Kidney tubule cell (primary cell): ENCODE results near the gene FAM76A.
"Not testable (repeated sequence)": the region's sequence is repeated elsewhere in the genome, so short reads cannot be mapped to it uniquely, and the experiment has no call there.

Source experiments
- DNase-seq: peaks from one replicate; pipeline ENCODE4 v3.0.0-alpha.2; 2018; ENCODE audit warnings: low spot score

The FAM76A gene

GRCh38 chr1:27725374-27726172, at the start of gene FAM76A:
FAM76A (plus strand) TSS chr1:27725961; CDS start chr1:27726081, 120 bp downstream.
- peak; percentile 100 for DNase-seq

- DNase-seq, result no peak
These were observed 49.4 kb upstream of the FAM76A start for GRCh38 chr1:27676410-27676809.

- DNase-seq, result peak; percentile 28
These were observed 47.0 kb upstream of the FAM76A start for GRCh38 chr1:27678747-27679146.

DNA sequence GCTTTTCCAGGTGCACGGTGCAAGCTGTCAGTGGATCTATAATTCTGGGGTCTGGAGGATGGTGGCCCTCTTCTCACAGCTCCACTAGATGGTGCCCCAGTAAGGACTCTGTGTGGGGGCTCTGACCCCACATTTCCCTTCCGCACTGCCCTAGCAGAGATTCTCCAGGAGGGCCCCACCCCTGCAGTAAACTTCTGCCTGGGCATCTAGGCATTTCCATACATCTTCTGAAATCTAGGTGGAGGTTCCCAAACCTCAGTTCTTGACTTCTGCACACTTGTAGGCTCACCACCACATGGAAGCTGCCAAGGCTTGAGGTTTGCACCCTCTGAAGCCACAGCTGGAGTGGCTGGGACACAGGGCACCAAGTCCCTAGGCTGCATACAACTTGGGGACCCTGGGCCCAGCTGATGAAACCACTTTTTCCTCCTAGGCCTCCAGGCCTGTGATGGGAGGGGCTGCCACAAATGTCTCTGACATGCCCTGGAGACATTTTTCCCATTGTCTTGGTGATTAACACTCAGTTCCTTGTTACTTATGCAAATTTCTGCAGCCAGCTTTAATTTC, 45.5 kb upstream of the FAM76A start:
- not testable (repeated sequence) for DNase-seq

DNA sequence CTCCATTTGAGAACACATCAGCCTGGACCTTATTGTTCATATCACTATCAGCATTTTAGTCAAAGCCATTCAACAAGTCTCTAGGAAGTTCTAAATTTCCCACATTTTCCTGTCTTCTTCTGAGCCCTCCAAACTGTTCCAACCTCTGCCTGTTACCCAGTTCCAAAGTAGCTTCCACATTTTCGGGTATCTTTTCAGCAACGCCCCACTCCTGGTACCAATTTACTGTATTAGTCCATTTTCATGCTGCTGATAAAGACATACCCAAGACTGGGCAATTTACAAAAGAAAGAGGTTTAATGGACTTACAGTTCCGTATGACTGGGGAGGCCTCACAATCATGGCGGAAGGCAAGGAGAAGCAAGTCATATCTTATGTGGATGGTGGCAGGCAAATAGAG, 44.2 kb upstream of the FAM76A start:
- not testable (repeated sequence) for DNase-seq

GRCh38 chr1:27682351-27682944, 43.3 kb upstream of the FAM76A start:
- DNase-seq, result peak; percentile 39

- no peak for DNase-seq
These were observed 41.6 kb upstream of the FAM76A start for GRCh38 chr1:27684176-27684575.

GRCh38 chr1:27686223-27686990, 39.4 kb upstream of the FAM76A start:
- DNase-seq, result no peak

DNA sequence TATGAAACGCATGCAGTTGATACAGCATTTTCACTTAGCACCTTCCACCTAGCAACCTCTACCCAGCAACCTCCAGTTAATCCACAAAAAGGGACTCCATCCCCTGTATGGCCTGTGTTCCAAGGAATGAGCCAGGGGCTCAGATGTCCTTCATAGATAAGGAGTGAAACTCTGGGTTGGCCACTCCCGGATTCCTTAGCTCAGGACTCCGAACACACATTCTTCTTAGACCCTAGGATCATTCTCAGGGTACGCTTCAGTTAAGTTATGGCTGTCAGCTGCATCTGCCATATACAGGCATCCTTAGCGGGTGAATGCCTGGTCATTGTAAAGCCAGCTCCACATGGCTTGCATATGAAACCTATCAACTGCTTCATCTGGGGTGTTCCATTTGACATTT, 37.9 kb upstream of the FAM76A start:
- no peak for DNase-seq

DNA sequence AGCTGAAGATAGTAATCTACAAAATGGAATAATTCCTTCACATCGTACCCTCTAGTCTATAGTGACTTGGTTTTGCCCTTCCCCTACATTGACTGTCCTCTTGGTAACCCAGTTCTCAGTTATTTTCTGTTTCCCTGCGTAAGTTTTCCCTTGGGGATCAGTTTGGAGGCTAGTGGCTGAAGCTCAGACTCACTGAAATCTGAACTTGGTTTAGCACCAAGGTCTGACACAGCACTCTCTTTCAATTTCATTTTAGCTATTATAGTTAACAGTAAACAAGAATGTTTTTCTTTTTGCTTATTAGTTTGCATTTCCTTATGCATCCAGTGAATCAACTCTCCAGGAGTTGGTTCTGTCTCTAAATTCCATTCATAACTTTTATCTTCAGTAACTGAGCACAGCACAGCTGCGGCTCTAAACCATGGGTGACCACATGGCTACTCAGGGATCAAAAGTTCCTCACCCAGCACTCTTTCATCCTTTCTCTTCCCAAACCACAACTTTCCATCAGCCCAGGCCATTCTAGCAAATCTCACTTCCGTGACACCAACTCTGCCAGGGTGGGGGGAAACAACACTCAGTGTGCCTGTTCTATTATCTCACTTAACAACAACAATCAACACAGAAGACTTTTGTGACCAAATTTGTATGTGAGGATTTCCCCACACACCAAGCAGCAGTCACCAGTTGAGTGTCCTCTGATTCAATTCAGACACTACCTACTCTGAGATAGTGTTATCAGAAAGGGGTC, 36.2 kb upstream of the FAM76A start:
- DNase-seq, result peak; percentile 37

- DNase-seq, result no peak
These were observed 35.6 kb upstream of the FAM76A start for GRCh38 chr1:27690183-27690582.

DNA sequence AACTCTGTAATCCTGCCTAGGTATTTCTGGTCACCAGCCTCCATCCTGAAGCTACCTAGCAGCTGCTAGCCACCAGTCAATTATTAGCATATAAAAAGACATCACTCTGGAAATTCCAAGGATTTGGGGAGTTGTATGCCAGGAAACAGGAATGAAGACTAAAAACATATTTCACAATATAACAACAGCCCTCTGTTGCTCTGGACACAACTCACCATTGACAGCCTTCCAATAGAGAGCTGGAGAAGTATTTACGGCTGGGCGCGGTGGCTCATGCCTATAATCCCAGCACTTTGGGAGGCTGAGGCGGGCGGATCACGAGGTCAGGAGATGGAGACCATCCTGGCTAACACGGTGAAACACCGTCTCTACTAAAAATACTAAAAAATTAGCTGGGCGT, 28.9 kb upstream of the FAM76A start:
- DNase-seq, result not testable (repeated sequence)

- DNase-seq, result no peak
These were observed 20.8 kb upstream of the FAM76A start for GRCh38 chr1:27704958-27705357.

- DNase-seq, result no peak
These were observed 20.2 kb upstream of the FAM76A start for GRCh38 chr1:27705545-27705944.

DNA sequence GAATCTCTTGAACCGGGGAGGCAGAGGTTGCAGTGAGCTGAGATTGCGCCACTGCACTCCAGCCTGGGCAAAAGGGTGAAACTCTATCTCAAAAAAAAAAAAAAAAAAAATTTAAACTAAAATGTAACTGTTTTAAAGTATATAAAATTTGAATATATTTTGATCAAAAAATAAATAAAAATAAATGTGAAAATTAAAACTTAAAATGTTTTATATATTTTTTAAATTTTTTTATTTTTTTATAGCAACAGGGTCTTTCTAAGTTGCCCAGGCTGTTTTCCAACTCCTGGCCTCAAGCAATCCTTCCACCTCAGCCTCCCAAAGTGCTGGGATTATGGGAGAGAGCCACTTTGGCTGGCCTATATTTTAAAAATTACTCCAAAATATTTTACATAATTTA, 15.2 kb upstream of the FAM76A start:
- DNase-seq, result no peak

DNA sequence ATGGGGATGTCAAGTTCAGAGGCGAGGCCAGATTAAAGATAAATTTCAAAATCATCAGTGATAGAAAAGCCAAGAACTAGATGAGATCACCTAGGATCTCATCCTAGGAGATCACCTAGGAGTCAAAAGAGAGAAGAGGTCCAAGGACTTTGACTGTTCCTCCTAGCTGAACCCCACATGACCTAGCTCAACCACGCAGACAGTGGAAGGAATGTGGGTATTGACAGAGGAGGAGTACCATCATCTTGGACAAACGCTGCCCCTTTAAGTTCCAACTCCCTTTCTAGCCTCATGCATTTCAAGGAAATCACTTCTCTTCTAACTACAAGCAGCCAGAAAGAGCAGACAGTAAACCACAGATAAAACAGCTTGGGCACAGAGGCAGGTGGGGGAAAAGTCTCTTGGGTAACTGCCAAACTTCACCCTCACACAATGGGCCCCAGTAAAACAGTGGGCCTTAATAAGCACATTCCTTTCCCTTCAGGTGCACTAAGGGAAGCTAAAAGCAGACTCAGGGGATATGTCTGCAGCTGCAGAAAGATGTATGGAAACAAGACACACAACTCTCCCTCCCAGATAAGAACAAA, 12.5 kb upstream of the FAM76A start:
- DNase-seq, result no peak

DNA sequence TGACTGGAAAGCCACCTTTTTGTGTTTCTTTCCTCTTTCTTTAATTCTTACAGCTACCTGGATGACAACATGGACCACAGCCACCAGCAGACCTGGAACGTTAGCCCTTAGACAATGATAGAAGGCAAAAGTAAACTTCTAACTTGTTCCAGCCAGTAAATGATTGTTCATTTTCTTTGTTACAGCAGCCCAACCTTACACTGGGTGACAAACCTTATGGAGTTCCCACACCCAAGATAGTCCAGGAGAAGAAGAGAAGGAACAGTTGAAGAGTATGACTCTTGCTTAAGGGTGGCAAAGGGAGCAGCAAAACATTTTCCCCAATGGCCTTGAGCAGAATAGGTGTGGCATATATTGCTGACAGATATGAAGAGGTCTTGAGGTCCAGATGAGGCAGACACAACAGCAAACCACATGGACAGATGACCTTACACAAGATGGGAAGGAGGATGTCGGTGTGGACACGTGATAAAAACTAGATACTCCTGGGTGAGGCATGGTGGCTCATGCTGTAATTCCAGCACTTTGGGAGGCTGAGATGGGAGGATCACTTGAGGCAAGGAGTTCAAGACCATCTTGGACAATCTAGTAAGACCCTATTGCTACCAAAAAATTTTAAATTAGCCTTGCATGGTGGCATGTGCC, 11.8 kb upstream of the FAM76A start:
- DNase-seq, result no peak

DNA sequence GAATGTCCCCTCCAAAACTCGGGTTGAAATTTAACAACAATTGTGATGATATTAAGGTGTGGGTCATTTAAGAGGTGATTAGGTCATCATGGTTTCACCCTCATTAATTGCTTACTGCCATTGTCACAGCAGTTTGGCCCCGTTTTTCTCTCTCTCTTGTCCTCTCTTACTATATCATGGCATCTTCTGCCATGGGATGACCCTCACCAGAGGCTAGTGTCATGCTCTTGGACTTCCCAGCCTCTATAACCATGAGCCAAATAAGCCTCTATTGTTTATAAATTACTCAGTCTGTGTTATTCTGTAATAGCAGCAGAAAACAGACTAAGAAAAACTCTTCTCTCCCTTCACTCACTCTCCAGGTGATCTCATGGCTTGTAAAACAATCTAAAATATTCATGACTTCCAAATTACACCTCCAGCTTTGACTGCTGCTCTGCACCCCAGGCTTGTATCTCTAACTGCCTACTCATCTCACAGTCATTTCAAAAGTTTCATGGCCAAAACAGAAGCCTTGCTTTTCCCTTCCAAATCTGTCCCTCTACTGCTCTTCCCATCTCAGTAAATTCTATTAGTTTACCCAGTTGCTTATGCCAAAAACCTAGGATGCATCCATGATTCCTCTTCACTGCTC, 9.4 kb upstream of the FAM76A start:
- DNase-seq, result no peak

DNA sequence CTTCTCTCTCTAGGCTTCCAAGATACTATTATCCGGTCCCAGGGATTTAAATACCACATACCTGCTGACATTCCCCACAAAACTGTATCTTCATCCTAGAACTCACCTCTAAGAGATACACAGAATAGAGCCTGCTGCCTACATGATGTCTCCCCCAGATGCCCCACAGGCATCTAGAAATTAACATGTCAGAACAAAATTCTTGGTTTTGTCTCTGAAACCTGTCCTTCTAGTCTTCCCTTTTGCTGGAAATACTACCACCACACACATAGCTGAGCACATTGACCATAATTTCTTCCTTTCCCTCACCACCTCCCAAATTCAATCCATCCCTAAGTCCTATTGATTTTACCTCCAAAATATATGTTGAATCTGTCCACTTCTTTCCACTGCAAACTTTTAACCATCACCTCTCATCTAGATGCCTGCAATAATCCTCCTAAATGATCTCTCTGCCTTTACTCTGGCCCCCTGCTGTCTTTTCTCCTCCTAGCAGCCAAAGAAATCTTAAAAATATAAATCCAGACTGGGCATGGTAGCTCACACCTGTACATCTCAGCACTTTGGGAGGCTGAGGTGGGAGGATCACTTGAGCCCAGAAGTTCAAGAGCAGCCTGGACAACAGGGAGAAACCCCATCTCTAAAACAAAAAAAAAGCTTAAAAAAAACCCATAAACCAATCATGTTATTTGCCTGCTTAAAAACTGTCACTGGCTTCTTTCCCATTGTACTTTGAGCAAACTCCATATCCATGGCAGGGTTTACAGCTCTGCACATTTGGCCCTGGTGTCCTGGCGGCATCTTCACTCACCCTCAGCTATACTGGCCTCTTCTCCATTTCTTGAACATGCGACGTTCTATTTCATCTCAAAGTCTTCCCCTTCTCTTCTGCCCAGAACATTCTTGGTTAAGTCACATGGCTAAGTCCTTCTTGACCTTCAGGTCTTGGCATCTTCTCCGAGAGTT, 6.2 kb upstream of the FAM76A start:
- DNase-seq, result no peak
